ENCODE data around the gene RDH5. TPM values are rescaled to one million over a fixed set of nuclear protein-coding genes. Genes with fewer than 3 reads are reported as not detected.

Gene RDH5
- total RNA-seq, 1 experiment from 2014 or later, result 12.4 TPM

DNA sequence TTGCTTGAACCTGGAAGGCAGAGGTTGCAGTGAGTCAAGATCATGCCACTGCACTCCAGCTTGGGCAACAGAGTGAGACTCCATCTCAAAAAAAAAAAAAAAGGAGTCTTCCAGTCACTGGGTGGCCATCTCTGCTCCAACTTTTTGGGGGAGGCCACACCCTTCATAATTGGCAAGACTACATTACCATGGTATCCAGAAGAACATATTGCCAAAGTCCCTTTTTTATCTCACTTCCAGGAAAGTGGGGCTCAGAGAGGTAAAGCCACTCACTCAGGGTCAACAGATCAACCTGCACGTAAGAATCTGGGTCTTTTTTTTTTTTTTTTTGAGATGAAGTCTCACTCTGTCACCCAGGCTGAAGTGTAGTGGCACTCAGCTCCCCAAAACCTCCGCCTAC lies 13.7 kb downstream of the RDH5 start:
- Histone ChIP-seq H3K9me3 (ENCODE audit: low read length) (no peaks in the 10 kb centered on the region), H3K4me1 (ENCODE audit: low read length) (peaks cover 44% of the 10 kb centered on the region), H4K20me1 (ENCODE audit: insufficient read depth, low read depth, low read length) (no peaks in the 10 kb centered on the region), H3K36me3 (ENCODE audit: insufficient read depth, low read length) (no peaks in the 10 kb centered on the region), H3K9me2 (replicated peaks; ENCODE audit: insufficient read depth, low read length) (no peaks in the 10 kb centered on the region), H3K9ac (ENCODE audit: low read length) (no peak overlapping the region), H2AFZ (ENCODE audit: low read length) (no peak overlapping the region), H3K4me3 (ENCODE audit: low read length) (no peak overlapping the region), H3K4me2 (ENCODE audit: low read depth, low read length, poor library complexity, severe bottlenecking) (no peak overlapping the region), H3K79me2 (ENCODE audit: low read length) (no peaks in the 10 kb centered on the region), H3K27ac (ENCODE audit: low read length) (no peak overlapping the region), H3K27me3 (ENCODE audit: low read length) (no peaks in the 10 kb centered on the region)
- DNase-seq, result no peak

DNA sequence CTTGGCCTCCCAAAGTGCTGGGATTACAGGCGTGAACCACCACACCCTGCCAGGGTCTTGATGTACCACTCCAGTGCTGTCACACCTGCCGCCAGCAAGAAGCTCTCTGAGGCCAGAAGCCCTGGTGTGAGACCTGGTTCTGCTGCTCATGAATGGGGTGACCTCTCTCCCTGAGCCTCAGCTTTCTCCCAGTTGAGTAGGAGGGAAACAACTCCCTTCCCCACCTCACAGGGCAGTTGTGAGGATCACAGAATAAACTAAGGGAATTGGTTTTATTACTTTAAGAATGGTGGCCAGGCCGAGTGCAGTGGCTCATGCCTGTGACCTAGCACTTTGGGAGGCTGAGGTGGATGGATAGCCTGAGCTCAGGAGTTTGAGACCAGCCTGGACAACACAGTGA lies 14.4 kb downstream of the RDH5 start:
- H3K4me3 ChIP-seq (ENCODE audit: low read length), result no peak overlapping the region
- no peak for DNase-seq
- H3K27ac ChIP-seq (ENCODE audit: low read length), result no peak overlapping the region
- no peaks in the 10 kb centered on the region for H3K36me3 ChIP-seq (ENCODE audit: insufficient read depth, low read length)
- H3K9me2 ChIP-seq (replicated peaks; ENCODE audit: insufficient read depth, low read length), result no peaks in the 10 kb centered on the region
- no peaks in the 10 kb centered on the region for H3K9me3 ChIP-seq (ENCODE audit: low read length)
- H3K9ac ChIP-seq (ENCODE audit: low read length), result no peak overlapping the region
- H4K20me1 ChIP-seq (ENCODE audit: insufficient read depth, low read depth, low read length), result no peaks in the 10 kb centered on the region
- no peak overlapping the region for H3K4me2 ChIP-seq (ENCODE audit: low read depth, low read length, poor library complexity, severe bottlenecking)
- no peaks in the 10 kb centered on the region for H3K79me2 ChIP-seq (ENCODE audit: low read length)
- H3K27me3 ChIP-seq (ENCODE audit: low read length), result no peaks in the 10 kb centered on the region
- H2AFZ ChIP-seq (ENCODE audit: low read length), result no peak overlapping the region
- H3K4me1 ChIP-seq (ENCODE audit: low read length), result peaks cover 41% of the 10 kb centered on the region

DNA sequence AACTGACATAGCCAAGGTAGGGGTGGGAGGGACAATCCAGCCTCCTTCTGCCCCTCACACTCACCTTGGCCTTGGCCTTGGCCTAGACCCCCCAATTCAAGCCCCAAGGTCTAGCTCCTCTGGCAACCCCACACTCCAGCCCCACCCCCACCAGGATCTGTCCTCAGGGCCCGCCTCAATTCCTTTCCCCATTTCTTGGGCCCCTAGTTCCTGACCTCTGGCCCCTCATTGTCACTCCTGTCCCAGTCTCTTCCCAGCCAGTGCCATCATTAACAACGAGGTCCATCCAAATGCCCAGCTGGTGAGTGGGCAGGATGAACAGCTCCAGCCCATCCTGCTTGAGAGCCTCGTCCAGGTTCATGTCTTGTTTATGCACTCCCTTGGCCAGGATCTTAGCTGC lies 15.9 kb downstream of the RDH5 start:
- Histone ChIP-seq H3K27ac (ENCODE audit: low read length) (no peak overlapping the region), H3K36me3 (ENCODE audit: insufficient read depth, low read length) (no peaks in the 10 kb centered on the region), H4K20me1 (ENCODE audit: insufficient read depth, low read depth, low read length) (no peaks in the 10 kb centered on the region), H3K4me1 (ENCODE audit: low read length) (peaks cover 32% of the 10 kb centered on the region), H3K9me2 (replicated peaks; ENCODE audit: insufficient read depth, low read length) (no peaks in the 10 kb centered on the region), H3K79me2 (ENCODE audit: low read length) (no peaks in the 10 kb centered on the region), H3K4me3 (ENCODE audit: low read length) (no peak overlapping the region), H3K4me2 (ENCODE audit: low read depth, low read length, poor library complexity, severe bottlenecking) (no peak overlapping the region), H3K9me3 (ENCODE audit: low read length) (no peaks in the 10 kb centered on the region), H2AFZ (ENCODE audit: low read length) (no peak overlapping the region), H3K27me3 (ENCODE audit: low read length) (no peaks in the 10 kb centered on the region), H3K9ac (ENCODE audit: low read length) (no peak overlapping the region)
- no peak for DNase-seq

- H3K4me3 ChIP-seq (ENCODE audit: low read length), result peak overlapping the region; percentile 85; the same call in 1 of the 2 replicates
- H3K27ac ChIP-seq (ENCODE audit: low read length), result no peak overlapping the region
- H3K9me3 ChIP-seq (ENCODE audit: low read length), result no peaks in the 10 kb centered on the region
- no peaks in the 10 kb centered on the region for H3K36me3 ChIP-seq (ENCODE audit: insufficient read depth, low read length)
- no peaks in the 10 kb centered on the region for H3K27me3 ChIP-seq (ENCODE audit: low read length)
- no peaks in the 10 kb centered on the region for H3K9me2 ChIP-seq (replicated peaks; ENCODE audit: insufficient read depth, low read length)
- peak overlapping the region; percentile 78 for H3K9ac ChIP-seq (ENCODE audit: low read length)
- H2AFZ ChIP-seq (ENCODE audit: low read length), result no peak overlapping the region
- no peaks in the 10 kb centered on the region for H3K79me2 ChIP-seq (ENCODE audit: low read length)
- DNase-seq, result peak; percentile 86
- H3K4me1 ChIP-seq (ENCODE audit: low read length), result peaks cover 31% of the 10 kb centered on the region
- H4K20me1 ChIP-seq (ENCODE audit: insufficient read depth, low read depth, low read length), result no peaks in the 10 kb centered on the region
- H3K4me2 ChIP-seq (ENCODE audit: low read depth, low read length, poor library complexity, severe bottlenecking), result peak overlapping the region; percentile 99
Observed at GRCh38 chr12:55736780-55737580, 16.8 kb downstream of the RDH5 start.

- no peak for DNase-seq
- H3K9ac ChIP-seq (ENCODE audit: low read length), result peak overlapping the region; percentile 78
- H3K4me3 ChIP-seq (ENCODE audit: low read length), result peak overlapping the region; percentile 85
Observed at GRCh38 chr12:55737581-55738122, 17.5 kb downstream of the RDH5 start.

GRCh38 chr12:55738123-55739024 lies 18.2 kb downstream of the RDH5 start:
- Histone ChIP-seq H4K20me1 (ENCODE audit: insufficient read depth, low read depth, low read length) (no peaks in the 10 kb centered on the region), H3K27me3 (ENCODE audit: low read length) (no peaks in the 10 kb centered on the region), H2AFZ (ENCODE audit: low read length) (peak overlapping the region; percentile 97), H3K79me2 (ENCODE audit: low read length) (no peaks in the 10 kb centered on the region), H3K27ac (ENCODE audit: low read length) (peak overlapping the region; percentile 86), H3K4me2 (ENCODE audit: low read depth, low read length, poor library complexity, severe bottlenecking) (peak overlapping the region; percentile 99), H3K9me2 (replicated peaks; ENCODE audit: insufficient read depth, low read length) (no peaks in the 10 kb centered on the region), H3K4me3 (ENCODE audit: low read length) (peak overlapping the region; percentile 85), H3K9me3 (ENCODE audit: low read length) (no peaks in the 10 kb centered on the region), H3K36me3 (ENCODE audit: insufficient read depth, low read length) (no peaks in the 10 kb centered on the region), H3K4me1 (ENCODE audit: low read length) (peaks cover 23% of the 10 kb centered on the region), H3K9ac (ENCODE audit: low read length) (peak overlapping the region; percentile 78)
- DNase-seq, result peak; percentile 98

More at GRCh38 chr12:55737581-55738122, 17.5 kb downstream of the RDH5 start:
- peaks cover 27% of the 10 kb centered on the region for H3K4me1 ChIP-seq (ENCODE audit: low read length)
- H3K79me2 ChIP-seq (ENCODE audit: low read length), result no peaks in the 10 kb centered on the region
- H3K4me2 ChIP-seq (ENCODE audit: low read depth, low read length, poor library complexity, severe bottlenecking), result peak overlapping the region; percentile 99
- H3K27me3 ChIP-seq (ENCODE audit: low read length), result no peaks in the 10 kb centered on the region
- H3K9me3 ChIP-seq (ENCODE audit: low read length), result no peaks in the 10 kb centered on the region
- peak overlapping the region; percentile 97 for H2AFZ ChIP-seq (ENCODE audit: low read length)
- no peaks in the 10 kb centered on the region for H4K20me1 ChIP-seq (ENCODE audit: insufficient read depth, low read depth, low read length)
- no peaks in the 10 kb centered on the region for H3K9me2 ChIP-seq (replicated peaks; ENCODE audit: insufficient read depth, low read length)
- no peaks in the 10 kb centered on the region for H3K36me3 ChIP-seq (ENCODE audit: insufficient read depth, low read length)
- peak overlapping the region; percentile 86 for H3K27ac ChIP-seq (ENCODE audit: low read length)

DNA sequence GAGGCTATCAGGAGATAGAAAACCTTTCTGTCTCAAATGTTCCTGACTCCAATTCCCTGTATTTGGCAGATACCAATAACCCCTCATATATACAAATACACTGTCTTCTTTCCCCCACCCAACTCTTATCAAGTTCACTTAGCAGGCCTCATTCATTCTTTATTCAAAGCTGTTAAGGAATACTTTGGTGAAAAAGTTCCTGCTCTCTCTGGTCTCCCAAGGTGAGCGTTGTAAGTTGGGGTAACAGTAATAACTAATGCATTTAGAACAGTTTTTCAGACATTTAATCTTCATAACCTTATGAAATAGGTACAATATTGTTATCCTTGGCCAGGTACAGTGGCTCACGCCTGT lies 18.8 kb downstream of the RDH5 start:
- Histone ChIP-seq H3K27me3 (ENCODE audit: low read length) (no peaks in the 10 kb centered on the region), H3K36me3 (ENCODE audit: insufficient read depth, low read length) (no peaks in the 10 kb centered on the region), H4K20me1 (ENCODE audit: insufficient read depth, low read depth, low read length) (peaks cover 1% of the 10 kb centered on the region), H3K9ac (ENCODE audit: low read length) (no peak overlapping the region), H3K4me1 (ENCODE audit: low read length) (peaks cover 28% of the 10 kb centered on the region), H3K4me3 (ENCODE audit: low read length) (peak overlapping the region; percentile 85), H2AFZ (ENCODE audit: low read length) (no peak overlapping the region), H3K9me3 (ENCODE audit: low read length) (no peaks in the 10 kb centered on the region), H3K4me2 (ENCODE audit: low read depth, low read length, poor library complexity, severe bottlenecking) (peak overlapping the region; percentile 99), H3K27ac (ENCODE audit: low read length) (no peak overlapping the region), H3K79me2 (ENCODE audit: low read length) (peaks cover 1% of the 10 kb centered on the region), H3K9me2 (replicated peaks; ENCODE audit: insufficient read depth, low read length) (no peaks in the 10 kb centered on the region)
- DNase-seq, result no peak

Measured in Karpas-422 (cell line).